Common myeloid progenitor, CD34-positive (primary cell): Measurements from ENCODE around the gene OR52L1.

Experiments
- CTCF ChIA-PET: fragments of 350-600 bp; sonication (Branson Sonifier 250); formaldehyde crosslinking; loops from one replicate; lab custom pipeline; 2021; ENCODE audit warnings: antibody characterized with exemption; lab: Charles Lee
- POLR2A ChIA-PET: fragments of 350-600 bp; sonication (Branson Sonifier 250); formaldehyde crosslinking; loops from one replicate; lab custom pipeline; 2021; ENCODE audit warnings: antibody characterized with exemption; lab: Charles Lee
- DNase-seq, 3 donors: peaks; one replicate each; pipeline versions ENCODE4 v3.0.0 to v3.0.0-alpha.2; 2013
- H3K27ac ChIP-seq, 2 experiments: 1 replicate in 1 of 2; 2 replicates in 1 of 2; pipeline ENCODE4 v1.7.0; 2013; ENCODE audit warnings: inconsistent platforms in 2 of 2, low read length in 2 of 2, mild to moderate bottlenecking in 2 of 2, low read depth in 1 of 2, moderate library complexity in 1 of 2; ENCODE audit not compliant: severe bottlenecking in 2 of 2, insufficient read depth in 1 of 2, poor library complexity in 1 of 2
- H3K27me3 ChIP-seq, 5 experiments: replicated peaks in 2 of 5; 1 replicate in 3 of 5; 2 replicates in 2 of 5; pipeline versions ENCODE4 v1.6.1 to v1.7.0; 2013; ENCODE audit warnings: low read length in 4 of 5, mild to moderate bottlenecking in 2 of 5, moderate library complexity in 2 of 5, inconsistent platforms in 1 of 5; ENCODE audit not compliant: insufficient read depth in 5 of 5, control insufficient read depth in 4 of 5
- H3K36me3 ChIP-seq, 4 experiments: 1 replicate in 2 of 4; 2 replicates in 2 of 4; pipeline versions ENCODE4 v1.6.1 to v1.7.0; 2013; ENCODE audit warnings: low read length in 3 of 4, control low read depth in 1 of 4, mild to moderate bottlenecking in 1 of 4; ENCODE audit not compliant: control insufficient read depth in 4 of 4, insufficient read depth in 4 of 4
- H3K4me1 ChIP-seq, 4 experiments: 1 replicate in 3 of 4; 2 replicates in 1 of 4; pipeline versions ENCODE4 v1.6.1 to v1.7.1; 2013; ENCODE audit warnings: low read length in 3 of 4, mild to moderate bottlenecking in 3 of 4, control low read depth in 1 of 4, inconsistent platforms in 1 of 4, moderate library complexity in 1 of 4; ENCODE audit not compliant: control insufficient read depth in 4 of 4, insufficient read depth in 4 of 4; ENCODE audit errors: control extremely low read depth in 1 of 4
- H3K4me3 ChIP-seq, 7 experiments: 1 replicate in 4 of 7; 2 replicates in 3 of 7; pipeline versions ENCODE4 v1.5.1 to v1.7.0; 2013; ENCODE audit warnings: mild to moderate bottlenecking in 7 of 7, low read length in 6 of 7, moderate library complexity in 6 of 7, inconsistent platforms in 2 of 7, low read depth in 2 of 7, control low read depth in 1 of 7; ENCODE audit not compliant: insufficient read depth in 4 of 7, control insufficient read depth in 1 of 7; ENCODE audit errors: extremely low read depth in 1 of 7
- H3K9me3 ChIP-seq, 5 experiments: 1 replicate in 4 of 5; 2 replicates in 1 of 5; pipeline versions ENCODE4 v1.6.1 to v1.7.1; 2013; ENCODE audit warnings: low read length in 4 of 5, mild to moderate bottlenecking in 2 of 5, inconsistent platforms in 1 of 5, low read depth in 1 of 5, moderate library complexity in 1 of 5; ENCODE audit not compliant: control insufficient read depth in 4 of 5, insufficient read depth in 2 of 5; ENCODE audit errors: control extremely low read depth in 1 of 5
- WGBS: methylation state at CpG from one replicate; pipeline ENCODE4 v1.1.5; 2013; ENCODE audit not compliant: insufficient coverage; 5-methylcytosine and 5-hydroxymethylcytosine counted together

OR52L1 gene

GRCh38 chr11:5955586-5955985 is 31.2 kb downstream of the OR52L1 start:
- WGBS: no CpG with 5 or more reads among the region's 3 CpGs
- POLR2A ChIA-PET: no interaction called here
- Histone ChIP-seq H3K27me3 (no peaks in the 10 kb centered on the region), H3K27ac (no peak overlapping the region), H3K4me3 (no peak overlapping the region), H3K36me3 (no peaks in the 10 kb centered on the region), H3K9me3 (peaks cover 0 to 6% (median 0%) of the 10 kb centered on the region in 5 experiments), H3K4me1 (no peaks in the 10 kb centered on the region)
- CTCF ChIA-PET: no interaction called here
- DNase-seq: no peak

- Histone ChIP-seq H3K27me3 (peaks cover 0 to 2% (median 0%) of the 10 kb centered on the region in 5 experiments), H3K36me3 (no peaks in the 10 kb centered on the region), H3K4me3 (no peak within 1 kb of the TSS), H3K27ac (no peak within 1 kb of the TSS), H3K4me1 (no peaks in the 10 kb centered on the region), H3K9me3 (peaks cover 0 to 6% (median 4%) of the 10 kb centered on the region in 5 experiments)
- POLR2A ChIA-PET: no interaction called here
- CTCF ChIA-PET: no interaction called here
- 93% methylated on average over 3 of the region's 3 CpGs for WGBS
- DNase-seq: no peak
Observed at GRCh38 chr11:5941951-5942350, 44.8 kb downstream of the OR52L1 start, which contains the start of gene OR56A3. Gene OR56A3, plus strand, starts transcription at chr11:5942251. Its CDS starts 5,096 bp downstream, at chr11:5947347.

- Histone ChIP-seq H3K36me3 (no peaks in the 10 kb centered on the region), H3K4me3 (no peak overlapping the region), H3K9me3 (peaks cover 0 to 10% (median 4%) of the 10 kb centered on the region in 5 experiments), H3K27me3 (peaks cover 0 to 2% (median 0%) of the 10 kb centered on the region in 5 experiments), H3K4me1 (no peaks in the 10 kb centered on the region), H3K27ac (no peak overlapping the region)
- no peak for DNase-seq
- WGBS: 96% methylated on average over 2 of the region's 2 CpGs
- CTCF ChIA-PET: interaction anchor here (0.6 kb wide), 1 partner anchor 304 kb away, joined by 3 read pairs; no protein-coding TSS in a partner anchor
- POLR2A ChIA-PET: no interaction called here
Observed at GRCh38 chr11:5940748-5941147, 46.0 kb downstream of the OR52L1 start.

- Histone ChIP-seq H3K4me1 (no peaks in the 10 kb centered on the region), H3K9me3 (peaks cover 0 to 10% (median 4%) of the 10 kb centered on the region in 5 experiments), H3K27ac (no peak overlapping the region), H3K36me3 (no peaks in the 10 kb centered on the region), H3K4me3 (no peak overlapping the region), H3K27me3 (peaks cover 0 to 2% (median 0%) of the 10 kb centered on the region in 5 experiments)
- ChIA-PET POLR2A (no interaction called here), CTCF (no interaction called here)
- 79% methylated on average over 17 of the region's 21 CpGs for WGBS
- no peak for DNase-seq
Observed at GRCh38 chr11:5938603-5938965, 48.2 kb downstream of the OR52L1 start.

- Histone ChIP-seq H3K27me3 (peaks cover 0 to 2% (median 0%) of the 10 kb centered on the region in 5 experiments), H3K36me3 (no peaks in the 10 kb centered on the region), H3K4me1 (no peaks in the 10 kb centered on the region), H3K27ac (no peak overlapping the region), H3K4me3 (no peak overlapping the region), H3K9me3 (peaks cover 0 to 10% (median 4%) of the 10 kb centered on the region in 5 experiments)
- POLR2A ChIA-PET: no interaction called here
- WGBS: 93% methylated on average over 35 of the region's 39 CpGs
- DNase-seq: no peak
- CTCF ChIA-PET: no interaction called here
Observed at GRCh38 chr11:5937868-5938602, 48.8 kb downstream of the OR52L1 start.
